HUES48 (cell line): ENCODE data around the gene PDHX.

Experiments used
- H3K27ac ChIP-seq: one replicate; pipeline ENCODE4 v1.7.0; 2013; ENCODE audit warnings: low read depth, low read length, inconsistent platforms
- H3K27me3 ChIP-seq: 2 replicates; pipeline ENCODE4 v1.6.1; 2013; ENCODE audit warnings: mild to moderate bottlenecking, low read length; ENCODE audit not compliant: control insufficient read depth, insufficient read depth
- H3K36me3 ChIP-seq: 2 replicates; pipeline ENCODE4 v1.6.1; 2013; ENCODE audit warnings: low read length; ENCODE audit not compliant: control insufficient read depth, insufficient read depth
- H3K4me1 ChIP-seq: 2 replicates; pipeline ENCODE4 v1.6.1; 2013; ENCODE audit warnings: mild to moderate bottlenecking, low read length; ENCODE audit not compliant: control insufficient read depth, insufficient read depth
- H3K4me3 ChIP-seq: 2 replicates; pipeline ENCODE4 v1.5.1; 2013; ENCODE audit warnings: mild to moderate bottlenecking, low read depth, low read length
- H3K9ac ChIP-seq: 2 replicates; pipeline ENCODE4 v1.6.1; 2013; ENCODE audit warnings: mild to moderate bottlenecking, low read depth, low read length, moderate library complexity
- H3K9me3 ChIP-seq: 2 replicates; pipeline ENCODE4 v1.6.1; 2013; ENCODE audit warnings: low read length; ENCODE audit not compliant: control insufficient read depth, insufficient read depth

The PDHX gene

GRCh38 chr11:34929794-34930763 lies 13.7 kb downstream of the PDHX start:
- no peak overlapping the region for H3K4me3 ChIP-seq
- H3K4me1 ChIP-seq: peaks cover 34% of the 10 kb centered on the region
- H3K27ac ChIP-seq: no peak overlapping the region

GRCh38 chr11:34936945-34937629 lies 20.7 kb downstream of the PDHX start:
- Histone ChIP-seq H3K4me1 (no peaks in the 10 kb centered on the region), H3K4me3 (no peak overlapping the region), H3K9me3 (no peaks in the 10 kb centered on the region), H3K36me3 (peaks cover 11% of the 10 kb centered on the region), H3K9ac (no peak overlapping the region), H3K27ac (no peak overlapping the region), H3K27me3 (no peaks in the 10 kb centered on the region)

More at GRCh38 chr11:34929794-34930763, 13.7 kb downstream of the PDHX start:
- Histone ChIP-seq H3K36me3 (peaks cover 17% of the 10 kb centered on the region), H3K27me3 (no peaks in the 10 kb centered on the region), H3K9ac (0 out of 2 replicates have a peak overlapping the region, but pooled peaks have one; percentile 33), H3K9me3 (no peaks in the 10 kb centered on the region)

- Histone ChIP-seq H3K9ac (no peak overlapping the region), H3K27ac (no peak overlapping the region), H3K9me3 (no peaks in the 10 kb centered on the region), H3K4me3 (no peak overlapping the region), H3K27me3 (no peaks in the 10 kb centered on the region), H3K36me3 (no peaks in the 10 kb centered on the region), H3K4me1 (no peaks in the 10 kb centered on the region)
Observed at GRCh38 chr11:34938611-34939010, 22.2 kb downstream of the PDHX start.

GRCh38 chr11:34940026-34940677 lies 23.7 kb downstream of the PDHX start:
- H3K36me3 ChIP-seq: no peaks in the 10 kb centered on the region
- no peaks in the 10 kb centered on the region for H3K27me3 ChIP-seq
- no peaks in the 10 kb centered on the region for H3K9me3 ChIP-seq
- no peak overlapping the region for H3K4me3 ChIP-seq
- H3K4me1 ChIP-seq: no peaks in the 10 kb centered on the region
- H3K9ac ChIP-seq: no peak overlapping the region
- no peak overlapping the region for H3K27ac ChIP-seq

GRCh38 chr11:34941688-34942087 lies 25.3 kb downstream of the PDHX start:
- Histone ChIP-seq H3K9me3 (no peaks in the 10 kb centered on the region), H3K4me1 (no peaks in the 10 kb centered on the region), H3K36me3 (no peaks in the 10 kb centered on the region), H3K9ac (no peak overlapping the region), H3K27ac (no peak overlapping the region), H3K27me3 (no peaks in the 10 kb centered on the region), H3K4me3 (no peak overlapping the region)

- no peaks in the 10 kb centered on the region for H3K9me3 ChIP-seq
- no peak overlapping the region for H3K9ac ChIP-seq
- H3K36me3 ChIP-seq: peaks cover 3% of the 10 kb centered on the region; the same call in 1 of the 2 replicates
Observed at GRCh38 chr11:34944692-34945091, 28.3 kb downstream of the PDHX start.

GRCh38 chr11:34948696-34949095 lies 32.3 kb downstream of the PDHX start:
- Histone ChIP-seq H3K36me3 (peaks cover 3% of the 10 kb centered on the region; the same call in 1 of the 2 replicates), H3K4me3 (no peak overlapping the region), H3K27ac (no peak overlapping the region)

More at GRCh38 chr11:34944692-34945091, 28.3 kb downstream of the PDHX start:
- H3K27me3 ChIP-seq: no peaks in the 10 kb centered on the region
- H3K4me1 ChIP-seq: no peaks in the 10 kb centered on the region
- H3K27ac ChIP-seq: no peak overlapping the region
- no peak overlapping the region for H3K4me3 ChIP-seq

GRCh38 chr11:34953955-34954354 lies 37.5 kb downstream of the PDHX start:
- Histone ChIP-seq H3K36me3 (peaks cover 14% of the 10 kb centered on the region), H3K9me3 (no peaks in the 10 kb centered on the region), H3K9ac (no peak overlapping the region), H3K27ac (no peak overlapping the region), H3K4me1 (no peaks in the 10 kb centered on the region), H3K27me3 (no peaks in the 10 kb centered on the region), H3K4me3 (no peak overlapping the region)

More at GRCh38 chr11:34948696-34949095, 32.3 kb downstream of the PDHX start:
- Histone ChIP-seq H3K9ac (no peak overlapping the region), H3K27me3 (no peaks in the 10 kb centered on the region), H3K9me3 (no peaks in the 10 kb centered on the region), H3K4me1 (no peaks in the 10 kb centered on the region)

GRCh38 chr11:34957206-34957605 lies 40.8 kb downstream of the PDHX start:
- Histone ChIP-seq H3K27ac (no peak overlapping the region), H3K4me3 (no peak overlapping the region), H3K36me3 (peaks cover 30% of the 10 kb centered on the region), H3K9me3 (no peaks in the 10 kb centered on the region), H3K9ac (no peak overlapping the region), H3K4me1 (no peaks in the 10 kb centered on the region), H3K27me3 (no peaks in the 10 kb centered on the region)

- Histone ChIP-seq H3K4me3 (no peak overlapping the region), H3K9ac (no peak overlapping the region)
Observed at GRCh38 chr11:34957606-34958005, 41.2 kb downstream of the PDHX start.

More at GRCh38 chr11:34957606-34958005, 41.2 kb downstream of the PDHX start:
- H3K4me1 ChIP-seq: no peaks in the 10 kb centered on the region
- H3K27me3 ChIP-seq: no peaks in the 10 kb centered on the region
- no peak overlapping the region for H3K27ac ChIP-seq
- H3K9me3 ChIP-seq: no peaks in the 10 kb centered on the region
- peaks cover 30% of the 10 kb centered on the region for H3K36me3 ChIP-seq
